ENCODE results near the gene QRICH2.
A peak's percentile ranks its signal among the peaks of the same experiment; 100 is the strongest.
"Not testable (repeated sequence)": the region's sequence is repeated elsewhere in the genome, so short reads cannot be mapped to it uniquely, and the experiment has no call there.

QRICH2 gene

DNA sequence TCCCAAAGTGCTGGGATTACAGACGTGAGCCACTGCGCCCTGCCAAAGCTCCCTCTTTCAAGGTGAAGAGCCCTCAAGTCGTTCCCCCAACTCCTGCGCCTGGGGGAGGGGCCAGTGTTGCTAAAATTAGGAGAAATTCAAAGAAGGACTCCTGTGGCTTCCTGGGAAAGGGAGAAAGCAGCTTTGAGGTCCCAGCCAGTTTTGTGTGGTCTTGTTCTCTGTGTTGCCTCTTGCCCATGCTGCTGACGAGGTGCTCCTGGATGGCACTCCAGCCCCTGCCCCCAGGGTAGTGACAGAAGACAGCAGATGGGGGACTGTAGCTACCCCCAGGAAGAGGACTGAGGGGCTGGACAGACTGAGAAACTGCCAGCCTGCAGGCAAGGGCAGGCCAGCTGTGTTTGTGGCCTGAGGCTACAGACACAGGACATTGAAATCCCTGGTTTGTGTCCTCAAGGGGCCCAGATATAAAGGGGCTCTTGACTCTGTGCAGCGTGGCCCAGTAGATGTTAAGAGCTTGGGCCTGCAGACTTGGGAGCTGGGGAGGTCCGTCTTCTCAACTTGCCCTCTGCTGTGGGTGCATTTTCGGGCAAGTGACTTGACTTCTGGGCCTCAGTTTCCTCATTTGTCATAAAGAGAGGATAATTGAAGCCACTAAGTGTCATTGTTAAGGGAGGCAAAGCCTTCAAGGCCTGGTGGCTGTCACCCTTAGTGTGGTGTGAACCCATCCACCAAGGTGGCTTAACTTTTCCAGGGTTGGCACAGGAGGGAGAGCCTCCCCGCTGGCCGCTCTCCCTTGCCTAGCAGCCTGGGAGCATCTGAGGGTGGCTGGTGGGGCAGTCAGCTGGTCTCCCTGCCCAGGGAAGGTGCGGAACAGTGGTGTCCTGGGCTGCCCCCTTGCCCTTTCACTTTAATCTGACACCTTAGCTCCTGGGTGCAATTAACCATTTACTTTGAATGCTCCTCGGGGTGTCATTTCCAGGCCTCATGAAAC is 38.8 kb downstream of the QRICH2 start:
- H3K4me1 ChIP-seq (ENCODE audit: control insufficient read depth in 1 of 2, insufficient read depth in 1 of 2, low read depth in 1 of 2, low read length in 1 of 2): peaks cover 80 to 83% of the 10 kb centered on the region in 2 experiments

DNA sequence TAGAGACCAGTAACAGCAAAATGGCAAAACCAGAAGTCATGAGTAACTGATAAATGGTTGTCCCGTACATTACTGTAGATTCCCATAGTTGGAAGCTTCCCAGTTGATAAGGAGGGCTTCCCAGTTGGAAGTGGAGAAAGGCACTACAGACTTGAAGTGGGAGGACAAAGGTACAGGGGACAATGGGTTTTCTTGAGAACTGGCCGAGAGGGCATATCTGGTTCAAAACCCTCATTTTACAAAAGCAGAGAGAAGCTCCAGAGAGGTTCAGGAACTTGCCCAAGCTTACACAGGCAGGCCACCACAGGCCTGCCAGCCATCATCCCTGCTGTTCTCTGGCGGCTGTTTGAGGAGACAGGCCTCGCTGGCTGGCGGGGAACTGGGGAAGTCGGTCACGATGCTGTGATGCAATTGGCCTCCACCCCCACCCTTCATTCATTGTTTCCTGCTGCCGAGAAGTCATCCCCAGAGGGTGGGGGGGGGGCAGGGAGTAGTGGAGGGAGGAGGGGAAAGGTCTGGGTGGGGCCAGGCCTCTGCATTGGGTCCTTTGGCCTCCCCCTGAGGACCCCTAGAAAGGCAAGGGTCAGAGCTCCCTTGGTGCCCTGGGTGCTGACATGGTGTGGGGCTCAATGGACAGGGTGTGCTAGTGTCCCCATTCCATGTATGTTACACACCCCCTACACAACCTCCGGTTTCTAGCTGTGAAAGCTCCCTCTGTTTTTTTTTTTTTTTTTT is 39.9 kb downstream of the QRICH2 start:
- peak overlapping the region; percentile 96 for H3K27ac ChIP-seq
- H3K27me3 ChIP-seq: no peaks in the 10 kb centered on the region
- TF ChIP-seq, protein P1, sequence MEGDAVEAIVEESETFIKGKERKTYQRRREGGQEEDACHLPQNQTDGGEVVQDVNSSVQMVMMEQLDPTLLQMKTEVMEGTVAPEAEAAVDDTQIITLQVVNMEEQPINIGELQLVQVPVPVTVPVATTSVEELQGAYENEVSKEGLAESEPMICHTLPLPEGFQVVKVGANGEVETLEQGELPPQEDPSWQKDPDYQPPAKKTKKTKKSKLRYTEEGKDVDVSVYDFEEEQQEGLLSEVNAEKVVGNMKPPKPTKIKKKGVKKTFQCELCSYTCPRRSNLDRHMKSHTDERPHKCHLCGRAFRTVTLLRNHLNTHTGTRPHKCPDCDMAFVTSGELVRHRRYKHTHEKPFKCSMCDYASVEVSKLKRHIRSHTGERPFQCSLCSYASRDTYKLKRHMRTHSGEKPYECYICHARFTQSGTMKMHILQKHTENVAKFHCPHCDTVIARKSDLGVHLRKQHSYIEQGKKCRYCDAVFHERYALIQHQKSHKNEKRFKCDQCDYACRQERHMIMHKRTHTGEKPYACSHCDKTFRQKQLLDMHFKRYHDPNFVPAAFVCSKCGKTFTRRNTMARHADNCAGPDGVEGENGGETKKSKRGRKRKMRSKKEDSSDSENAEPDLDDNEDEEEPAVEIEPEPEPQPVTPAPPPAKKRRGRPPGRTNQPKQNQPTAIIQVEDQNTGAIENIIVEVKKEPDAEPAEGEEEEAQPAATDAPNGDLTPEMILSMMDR (IDR thresholded peaks at IDR 0.05): peak; percentile 40
- H3K9me3 ChIP-seq: no peaks in the 10 kb centered on the region
- H3K4me1 ChIP-seq (ENCODE audit: control insufficient read depth in 1 of 2, insufficient read depth in 1 of 2, low read depth in 1 of 2, low read length in 1 of 2): peaks cover 80 to 83% of the 10 kb centered on the region in 2 experiments
- peaks cover 36% of the 10 kb centered on the region for H3K36me3 ChIP-seq
- peak overlapping the region; percentile 98 to 99 for H3K4me3 ChIP-seq (ENCODE audit: low read depth in 1 of 2, low read length in 1 of 2)

More for the DNA sequence above, 38.8 kb downstream of the QRICH2 start:
- Histone ChIP-seq H3K36me3 (peaks cover 36% of the 10 kb centered on the region), H3K27ac (peak overlapping the region; percentile 96), H3K4me3 (ENCODE audit: low read depth in 1 of 2, low read length in 1 of 2) (peak overlapping the region; percentile 98 to 99), H3K9me3 (no peaks in the 10 kb centered on the region), H3K27me3 (no peaks in the 10 kb centered on the region)
- TF ChIP-seq, protein P1 (IDR thresholded peaks at IDR 0.05): no peak

DNA sequence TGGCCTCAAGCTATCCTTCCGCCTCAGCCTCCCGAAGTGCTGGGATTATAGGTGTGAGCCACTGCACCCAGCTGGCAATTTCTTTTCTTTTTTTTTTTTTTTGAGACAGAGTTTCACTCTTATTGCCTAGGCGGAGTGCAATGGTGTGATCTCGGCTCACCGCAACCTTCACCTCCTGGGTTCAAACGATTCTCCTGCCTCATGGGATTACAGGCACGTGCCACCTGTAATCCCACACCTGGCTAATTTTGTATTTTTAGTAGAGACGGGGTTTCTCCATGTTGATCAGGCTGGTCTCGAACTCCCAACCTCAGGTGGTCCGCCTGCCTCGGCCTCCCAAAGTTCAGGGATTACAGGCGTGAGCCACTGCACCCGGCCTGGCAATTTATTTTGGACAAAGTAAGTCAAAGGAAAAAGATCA is 40.5 kb downstream of the QRICH2 start:
- peaks cover 80 to 83% of the 10 kb centered on the region in 2 experiments for H3K4me1 ChIP-seq (ENCODE audit: control insufficient read depth in 1 of 2, insufficient read depth in 1 of 2, low read depth in 1 of 2, low read length in 1 of 2)

DNA sequence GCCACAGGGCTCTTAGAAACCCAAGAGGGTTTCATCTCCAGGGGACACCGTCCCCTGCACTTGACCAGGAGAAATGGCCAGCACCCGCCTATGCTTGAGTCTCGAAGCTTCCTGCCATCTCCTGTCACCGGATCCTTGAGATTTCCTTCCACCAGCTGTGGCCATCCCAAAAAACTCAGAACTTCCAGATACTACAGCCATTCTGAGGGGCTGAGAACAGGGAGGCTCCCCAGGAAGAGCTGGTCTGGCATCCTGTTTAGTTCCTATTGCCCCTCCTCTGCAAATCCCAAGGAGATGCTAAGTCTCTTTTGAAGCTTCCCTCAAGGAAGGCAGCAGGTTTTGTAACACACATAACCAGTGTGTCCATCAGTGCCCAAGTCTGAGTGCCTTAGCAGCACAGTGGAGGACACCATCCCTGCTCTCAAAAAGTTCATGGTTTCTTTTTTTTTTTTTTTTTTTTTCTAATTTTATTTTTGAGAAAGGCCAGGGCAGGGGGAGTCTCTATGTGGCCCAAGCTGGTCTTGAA is 41.0 kb downstream of the QRICH2 start:
- Histone ChIP-seq H3K4me1 (ENCODE audit: control insufficient read depth in 1 of 2, insufficient read depth in 1 of 2, low read depth in 1 of 2, low read length in 1 of 2) (peaks cover 80 to 83% of the 10 kb centered on the region in 2 experiments), H3K27me3 (no peaks in the 10 kb centered on the region), H3K4me3 (ENCODE audit: low read depth in 1 of 2, low read length in 1 of 2) (peak overlapping the region; percentile 98 to 99), H3K9me3 (no peaks in the 10 kb centered on the region), H3K27ac (peak overlapping the region; percentile 96), H3K36me3 (peaks cover 36% of the 10 kb centered on the region)
- TF ChIP-seq, protein P1 (IDR thresholded peaks at IDR 0.05): no peak

More for the DNA sequence above, 40.5 kb downstream of the QRICH2 start:
- not testable (repeated sequence) for H3K27me3 ChIP-seq, H3K9me3 ChIP-seq
- Histone ChIP-seq H3K4me3 (ENCODE audit: low read depth in 1 of 2, low read length in 1 of 2) (peak overlapping the region; percentile 98 to 99), H3K27ac (peak overlapping the region; percentile 96), H3K36me3 (peaks cover 36% of the 10 kb centered on the region)

DNA sequence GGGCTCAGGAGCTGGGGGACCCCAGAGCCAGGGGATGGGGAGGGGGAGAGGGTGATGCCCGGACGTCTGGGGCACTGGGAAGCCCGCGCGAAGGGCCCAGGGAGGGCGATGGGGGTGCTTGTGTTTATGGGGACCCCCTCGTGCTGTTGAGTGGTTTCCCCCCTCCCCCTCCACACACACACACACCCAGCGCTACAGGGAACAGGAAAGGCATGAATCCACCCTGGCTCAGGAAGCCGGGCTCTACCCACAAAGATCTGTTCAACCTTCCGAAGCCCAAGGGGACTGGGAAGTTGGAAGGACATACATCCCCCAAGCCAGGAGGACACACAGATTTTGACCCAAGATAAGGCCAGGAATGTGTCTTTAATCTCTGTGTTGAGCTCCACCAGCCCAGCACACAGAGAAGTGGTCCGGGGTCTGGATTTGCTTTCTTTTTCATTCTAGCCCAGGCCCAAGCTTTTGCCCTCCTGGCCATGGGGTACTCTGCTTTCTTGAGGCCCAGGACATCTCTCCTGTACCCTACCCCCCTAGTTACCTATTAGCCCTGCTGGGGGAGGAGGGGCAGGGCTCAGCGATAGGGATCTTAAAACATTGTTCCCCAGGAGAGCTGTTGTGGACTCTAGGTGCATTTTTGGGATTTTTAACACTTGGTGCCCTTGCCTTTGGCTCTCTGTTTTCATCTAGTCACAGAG is 41.7 kb downstream of the QRICH2 start:
- Histone ChIP-seq H3K4me3 (ENCODE audit: low read depth in 1 of 2, low read length in 1 of 2) (peak overlapping the region; percentile 98 to 99), H3K4me1 (ENCODE audit: control insufficient read depth in 1 of 2, insufficient read depth in 1 of 2, low read depth in 1 of 2, low read length in 1 of 2) (peaks cover 80 to 83% of the 10 kb centered on the region in 2 experiments), H3K27me3 (no peaks in the 10 kb centered on the region), H3K9me3 (no peaks in the 10 kb centered on the region), H3K27ac (peak overlapping the region; percentile 96), H3K36me3 (peaks cover 36% of the 10 kb centered on the region)
- TF ChIP-seq, protein P1 (IDR thresholded peaks at IDR 0.05): no peak
